Dermis microvascular lymphatic vessel endothelial cell (primary cell): Measurements from ENCODE around the gene CTSO. TPM values are rescaled to one million over a fixed set of nuclear protein-coding genes. Genes with fewer than 3 reads are reported as not detected.
A peak's percentile ranks its signal among the peaks of the same experiment; 100 is the strongest.

ENCODE experiments used
- DNase-seq, 2 donors: peaks; one replicate each; pipeline versions ENCODE4 v3.0.0 to v3.0.0-alpha.2; 2010; ENCODE audit warnings: low read depth in 2 of 2
- total RNA-seq: library from RNA; depleted of rRNA; stranded (reverse); fragments of >200 nt; gene quantifications from 2 replicates; pipeline ENCODE4 v1.2.1, GENCODE V29; 2014

CTSO gene
- total RNA-seq = 4.9 and 10.7 TPM in 2 replicates

GRCh38 chr4:155953151-155954117, at the start of gene CTSO:
TSS of gene CTSO (minus strand) at chr4:155953866. CDS start at chr4:155953847, 19 bp downstream.
- peak; percentile 65 to 75 for DNase-seq

GRCh38 chr4:156000491-156000890, 46.8 kb upstream of the CTSO start:
- no peak for DNase-seq

GRCh38 chr4:155999725-156000124, 46.1 kb upstream of the CTSO start:
- no peak for DNase-seq

- no peak for DNase-seq
Measured at GRCh38 chr4:155995069-155995468, 41.4 kb upstream of the CTSO start.

- DNase-seq = no peak
Measured at GRCh38 chr4:155984106-155984797, 30.6 kb upstream of the CTSO start.

- DNase-seq = no peak
Measured at GRCh38 chr4:155982736-155983385, 29.2 kb upstream of the CTSO start.

GRCh38 chr4:155978810-155979209, 25.1 kb upstream of the CTSO start:
- no peak for DNase-seq

GRCh38 chr4:155975511-155975910, 21.8 kb upstream of the CTSO start:
- no peak for DNase-seq

GRCh38 chr4:155974996-155975395, 21.3 kb upstream of the CTSO start:
- DNase-seq = no peak

- no peak for DNase-seq
Measured at GRCh38 chr4:155974476-155974749, 20.7 kb upstream of the CTSO start.

GRCh38 chr4:155973639-155974475, 20.2 kb upstream of the CTSO start:
- no peak for DNase-seq

- DNase-seq = no peak
Measured at GRCh38 chr4:155972098-155972497, 18.4 kb upstream of the CTSO start.

- DNase-seq = no peak
Measured at GRCh38 chr4:155966731-155967395, 13.2 kb upstream of the CTSO start.

GRCh38 chr4:155966171-155966570, 12.5 kb upstream of the CTSO start:
- DNase-seq = no peak

GRCh38 chr4:155964016-155964891, 10.6 kb upstream of the CTSO start:
- no peak for DNase-seq

GRCh38 chr4:155962767-155963166, 9.1 kb upstream of the CTSO start:
- DNase-seq = no peak

GRCh38 chr4:155961575-155961974, 7.9 kb upstream of the CTSO start:
- no peak for DNase-seq

GRCh38 chr4:155960522-155960921, 6.9 kb upstream of the CTSO start:
- no peak for DNase-seq

GRCh38 chr4:155959417-155959816, 5.8 kb upstream of the CTSO start:
- no peak for DNase-seq

GRCh38 chr4:155956461-155956860, 2.8 kb upstream of the CTSO start:
- no peak for DNase-seq
